LNCaP clone FGC (cell line): ENCODE results near the gene ZNF562.
"Not testable (repeated sequence)": the region's sequence is repeated elsewhere in the genome, so short reads cannot be mapped to it uniquely, and the experiment has no call there.

Source experiments
- DNase-seq: peaks from one replicate; pipeline ENCODE4 v3.0.0-alpha.2; 2011; ENCODE audit warnings: low read depth
- H3K4me3 ChIP-seq: 2 replicates; pipeline ENCODE4 v1.5.1; 2011; ENCODE audit warnings: mild to moderate bottlenecking, low read depth, low read length, control low read depth
- TF ChIP-seq, protein P1 (sequence below): IDR thresholded peaks from 2 replicates; pipeline ENCODE4 v1.5.1; 2012; ENCODE audit warnings: mild to moderate bottlenecking; ENCODE audit not compliant: control insufficient read depth, insufficient read depth; ENCODE audit errors: extremely low read depth

Gene ZNF562

DNA sequence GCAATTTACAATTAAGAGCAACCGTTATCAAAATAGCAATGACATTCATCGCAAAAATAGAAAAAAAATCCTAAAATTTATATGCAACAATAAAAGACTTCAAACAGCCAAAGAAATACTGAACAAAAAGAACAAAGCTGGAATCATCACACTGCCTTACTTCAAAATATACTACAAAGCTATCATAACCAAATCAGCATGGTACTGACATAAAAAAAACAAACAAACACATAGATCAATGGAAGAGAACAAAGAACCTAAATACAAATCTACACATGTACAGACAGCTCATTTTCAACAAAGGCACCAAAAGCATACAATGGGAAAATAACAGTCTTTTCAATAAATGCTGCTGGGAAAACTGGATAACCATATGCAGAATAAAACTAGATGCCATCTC, 6.4 kb downstream of the ZNF562 start:
- no peak overlapping the region for H3K4me3 ChIP-seq
- TF ChIP-seq, protein P1, sequence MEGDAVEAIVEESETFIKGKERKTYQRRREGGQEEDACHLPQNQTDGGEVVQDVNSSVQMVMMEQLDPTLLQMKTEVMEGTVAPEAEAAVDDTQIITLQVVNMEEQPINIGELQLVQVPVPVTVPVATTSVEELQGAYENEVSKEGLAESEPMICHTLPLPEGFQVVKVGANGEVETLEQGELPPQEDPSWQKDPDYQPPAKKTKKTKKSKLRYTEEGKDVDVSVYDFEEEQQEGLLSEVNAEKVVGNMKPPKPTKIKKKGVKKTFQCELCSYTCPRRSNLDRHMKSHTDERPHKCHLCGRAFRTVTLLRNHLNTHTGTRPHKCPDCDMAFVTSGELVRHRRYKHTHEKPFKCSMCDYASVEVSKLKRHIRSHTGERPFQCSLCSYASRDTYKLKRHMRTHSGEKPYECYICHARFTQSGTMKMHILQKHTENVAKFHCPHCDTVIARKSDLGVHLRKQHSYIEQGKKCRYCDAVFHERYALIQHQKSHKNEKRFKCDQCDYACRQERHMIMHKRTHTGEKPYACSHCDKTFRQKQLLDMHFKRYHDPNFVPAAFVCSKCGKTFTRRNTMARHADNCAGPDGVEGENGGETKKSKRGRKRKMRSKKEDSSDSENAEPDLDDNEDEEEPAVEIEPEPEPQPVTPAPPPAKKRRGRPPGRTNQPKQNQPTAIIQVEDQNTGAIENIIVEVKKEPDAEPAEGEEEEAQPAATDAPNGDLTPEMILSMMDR: no peak
- no peak for DNase-seq

DNA sequence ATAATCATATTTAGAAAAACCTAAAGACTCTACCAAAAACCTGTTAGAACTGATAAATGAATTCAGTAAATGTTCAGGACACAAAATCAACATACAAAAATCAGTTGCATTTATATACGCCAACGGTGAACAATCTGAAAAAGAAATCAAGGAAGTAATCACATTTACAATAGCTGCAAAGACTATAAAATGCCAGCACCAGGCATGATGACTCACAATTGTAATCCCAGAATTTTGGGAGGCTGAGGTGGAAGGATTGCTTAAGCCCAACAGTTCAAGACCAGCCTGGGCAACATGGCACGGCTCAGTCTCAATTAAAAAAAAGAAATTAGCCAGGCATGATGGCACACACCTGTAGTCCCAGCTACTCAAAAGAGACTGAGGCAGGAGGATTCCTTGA, 7.0 kb downstream of the ZNF562 start:
- H3K4me3 ChIP-seq: no peak overlapping the region
- TF ChIP-seq, protein P1: no peak

DNA sequence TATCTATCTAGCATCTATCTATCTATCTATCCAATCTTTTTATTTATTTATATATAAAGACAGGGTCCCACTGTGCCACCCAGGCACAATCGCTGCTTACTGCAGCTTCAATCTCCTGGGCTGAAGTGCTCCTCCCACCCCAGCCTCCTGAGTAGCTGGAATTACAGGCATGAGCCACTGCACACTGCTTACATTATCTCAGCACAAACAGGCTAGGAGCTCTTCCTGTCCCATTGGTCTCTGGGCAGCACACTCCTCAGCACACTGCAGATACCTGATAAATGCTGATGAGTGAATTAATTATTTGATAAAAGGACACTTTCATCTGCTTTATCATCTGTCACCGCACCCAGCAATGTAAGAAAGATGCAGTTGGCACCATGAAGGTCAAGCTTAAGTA, 16.1 kb downstream of the ZNF562 start:
- H3K4me3 ChIP-seq: no peak overlapping the region
- no peak for DNase-seq
- TF ChIP-seq, protein P1: no peak

More for the DNA sequence above, 7.0 kb downstream of the ZNF562 start:
- no peak for DNase-seq

DNA sequence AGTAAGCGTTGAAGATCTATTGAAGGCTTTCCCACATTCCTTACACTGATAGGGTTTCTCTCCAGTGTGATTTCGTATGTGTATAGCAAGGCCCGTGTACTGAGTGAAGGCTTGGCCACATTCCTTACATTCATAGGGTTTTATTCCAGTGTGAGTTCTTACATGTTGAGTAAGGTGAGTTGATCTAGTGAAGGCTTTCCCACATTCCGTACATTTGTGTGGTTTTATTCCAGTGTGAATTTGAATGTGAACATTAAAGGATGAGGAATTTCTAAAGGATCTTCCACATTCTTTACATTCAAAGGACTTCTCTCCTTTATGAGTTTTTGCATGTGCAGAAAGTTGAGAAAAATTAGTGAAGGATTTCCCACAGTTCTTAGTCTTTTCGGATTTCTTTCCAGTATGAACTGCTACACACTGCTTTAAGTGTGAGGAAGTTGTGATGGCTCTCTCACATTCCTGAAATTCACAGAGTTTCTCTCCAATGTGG, 21.8 kb downstream of the ZNF562 start:
- not testable (repeated sequence) for H3K4me3 ChIP-seq, DNase-seq

DNA sequence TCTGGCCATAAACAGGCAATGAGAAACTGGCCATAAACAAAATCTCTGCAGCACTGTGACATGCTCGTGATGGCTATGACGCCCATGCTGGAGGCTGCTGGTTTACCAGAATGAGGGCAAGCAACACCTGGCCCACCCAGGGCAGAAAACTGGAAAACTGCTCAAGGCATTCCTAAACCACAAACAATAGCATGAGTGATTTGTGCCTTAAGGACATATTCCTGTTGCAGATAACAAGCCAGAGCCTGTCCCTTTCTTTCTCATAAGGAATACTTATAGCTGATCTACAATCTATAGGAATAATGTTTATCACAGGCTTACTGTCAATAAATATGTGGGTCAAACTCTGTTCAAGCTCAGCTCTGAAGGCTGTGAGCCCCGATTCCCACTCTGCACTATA, 23.4 kb downstream of the ZNF562 start:
- not testable (repeated sequence) for DNase-seq

DNA sequence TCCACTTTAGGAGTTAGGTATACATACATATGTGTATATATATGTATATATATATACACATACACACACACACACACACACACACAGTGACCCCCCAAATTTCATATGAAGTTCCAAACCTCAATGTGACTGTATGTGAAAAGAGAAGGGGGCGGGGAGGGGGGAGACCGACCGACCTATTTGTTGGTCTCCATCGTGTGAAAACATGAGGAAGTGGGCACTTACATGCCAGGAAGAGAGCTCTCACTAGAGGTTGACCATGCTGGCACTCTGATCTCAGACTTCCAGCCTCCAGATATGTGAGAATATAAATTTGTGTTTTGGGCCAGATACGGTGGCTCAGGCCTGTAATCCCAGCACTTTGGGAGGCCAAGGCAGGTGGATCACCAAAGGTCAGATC, 24.6 kb downstream of the ZNF562 start:
- H3K4me3 ChIP-seq: no peak overlapping the region
- no peak for DNase-seq
- TF ChIP-seq, protein P1: no peak

More for the DNA sequence above, 23.4 kb downstream of the ZNF562 start:
- not testable (repeated sequence) for H3K4me3 ChIP-seq

DNA sequence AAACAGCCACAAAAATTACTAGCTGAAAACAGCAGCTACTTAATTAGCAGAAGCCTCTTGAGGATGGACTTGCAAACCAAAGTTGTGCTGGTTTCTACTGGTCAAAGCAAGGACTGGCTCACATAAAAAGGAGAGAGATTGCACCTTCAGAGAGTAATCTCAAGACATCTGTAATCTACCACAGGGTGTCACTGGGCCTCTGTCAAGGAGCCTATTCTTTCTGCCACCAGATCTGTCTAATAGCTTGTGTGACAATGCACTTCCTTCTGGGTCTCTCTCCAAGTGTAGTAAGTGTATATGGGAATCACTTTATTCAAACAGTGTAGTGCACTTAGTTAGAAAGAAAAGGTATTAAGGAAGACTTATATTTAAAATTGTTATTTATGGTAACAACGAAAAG, 29.4 kb downstream of the ZNF562 start:
- no peak overlapping the region for H3K4me3 ChIP-seq
- DNase-seq: no peak
- TF ChIP-seq, protein P1: no peak

DNA sequence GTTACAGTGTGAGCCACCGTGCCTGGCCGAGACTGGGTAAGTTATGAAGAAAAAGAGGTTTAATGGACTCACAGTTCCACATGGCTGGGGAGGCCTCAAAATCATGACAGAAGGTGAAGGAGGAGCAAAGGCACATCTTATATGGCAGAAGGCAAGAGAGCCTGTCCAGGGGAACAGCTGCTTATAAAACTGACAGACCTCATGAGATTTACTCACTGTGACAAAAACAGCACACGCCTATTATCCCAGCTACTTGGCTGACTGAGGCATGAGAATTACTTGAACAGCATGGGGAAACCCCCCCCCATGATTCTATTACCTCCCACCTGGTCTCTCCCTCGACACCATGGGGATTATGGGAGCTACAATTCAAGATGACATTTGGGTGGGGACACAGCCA, 30.4 kb downstream of the ZNF562 start:
- no peak overlapping the region for H3K4me3 ChIP-seq
- no peak for DNase-seq
- TF ChIP-seq, protein P1: no peak
